ENCODE results near the gene FAM209B.

GRCh38 chr20:56503916-56504315 is 29.1 kb upstream of the FAM209B start:
- TF ChIP-seq CTCF (conservative IDR thresholded peaks at IDR 0.05; ENCODE audit: low read length) (no peak), EZH2phosphoT487 (IDR thresholded peaks at IDR 0.05; ENCODE audit: borderline replicate concordance, low read depth, low read length) (no peak)
